ENCODE measurements around the gene CAT.

GRCh38 chr11:34464591-34465051, 25.9 kb downstream of the CAT start:
- TF ChIP-seq MAFG (tag; conservative IDR thresholded peaks at IDR 0.05) (no peak), SRF (CRISPR knock-in tag; IDR thresholded peaks at IDR 0.05) (no peak), BMI1 (IDR thresholded peaks at IDR 0.05; ENCODE audit: low read length) (no peak), ERF (CRISPR knock-in tag; IDR thresholded peaks at IDR 0.05) (no peak), CTCF (IDR thresholded peaks at IDR 0.05 in 2 of 3, conservative IDR thresholded peaks at IDR 0.05 in 1 of 3; ENCODE audit: insufficient read depth in 2 of 3, low read depth in 1 of 3, low read length in 3 of 3) (no peak), MCM7 (IDR thresholded peaks at IDR 0.05) (no peak), JUND (IDR thresholded peaks at IDR 0.05; ENCODE audit: borderline replicate concordance, low read depth, low read length) (no peak), JUND (tag; IDR thresholded peaks at IDR 0.05; ENCODE audit: borderline replicate concordance, low read depth, low read length) (no peak)
- TF ChIP-seq, protein P1, sequence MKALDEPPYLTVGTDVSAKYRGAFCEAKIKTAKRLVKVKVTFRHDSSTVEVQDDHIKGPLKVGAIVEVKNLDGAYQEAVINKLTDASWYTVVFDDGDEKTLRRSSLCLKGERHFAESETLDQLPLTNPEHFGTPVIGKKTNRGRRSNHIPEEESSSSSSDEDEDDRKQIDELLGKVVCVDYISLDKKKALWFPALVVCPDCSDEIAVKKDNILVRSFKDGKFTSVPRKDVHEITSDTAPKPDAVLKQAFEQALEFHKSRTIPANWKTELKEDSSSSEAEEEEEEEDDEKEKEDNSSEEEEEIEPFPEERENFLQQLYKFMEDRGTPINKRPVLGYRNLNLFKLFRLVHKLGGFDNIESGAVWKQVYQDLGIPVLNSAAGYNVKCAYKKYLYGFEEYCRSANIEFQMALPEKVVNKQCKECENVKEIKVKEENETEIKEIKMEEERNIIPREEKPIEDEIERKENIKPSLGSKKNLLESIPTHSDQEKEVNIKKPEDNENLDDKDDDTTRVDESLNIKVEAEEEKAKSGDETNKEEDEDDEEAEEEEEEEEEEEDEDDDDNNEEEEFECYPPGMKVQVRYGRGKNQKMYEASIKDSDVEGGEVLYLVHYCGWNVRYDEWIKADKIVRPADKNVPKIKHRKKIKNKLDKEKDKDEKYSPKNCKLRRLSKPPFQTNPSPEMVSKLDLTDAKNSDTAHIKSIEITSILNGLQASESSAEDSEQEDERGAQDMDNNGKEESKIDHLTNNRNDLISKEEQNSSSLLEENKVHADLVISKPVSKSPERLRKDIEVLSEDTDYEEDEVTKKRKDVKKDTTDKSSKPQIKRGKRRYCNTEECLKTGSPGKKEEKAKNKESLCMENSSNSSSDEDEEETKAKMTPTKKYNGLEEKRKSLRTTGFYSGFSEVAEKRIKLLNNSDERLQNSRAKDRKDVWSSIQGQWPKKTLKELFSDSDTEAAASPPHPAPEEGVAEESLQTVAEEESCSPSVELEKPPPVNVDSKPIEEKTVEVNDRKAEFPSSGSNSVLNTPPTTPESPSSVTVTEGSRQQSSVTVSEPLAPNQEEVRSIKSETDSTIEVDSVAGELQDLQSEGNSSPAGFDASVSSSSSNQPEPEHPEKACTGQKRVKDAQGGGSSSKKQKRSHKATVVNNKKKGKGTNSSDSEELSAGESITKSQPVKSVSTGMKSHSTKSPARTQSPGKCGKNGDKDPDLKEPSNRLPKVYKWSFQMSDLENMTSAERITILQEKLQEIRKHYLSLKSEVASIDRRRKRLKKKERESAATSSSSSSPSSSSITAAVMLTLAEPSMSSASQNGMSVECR (CRISPR knock-in tag; IDR thresholded peaks at IDR 0.05) = no peak
- TF ChIP-seq, protein P2, sequence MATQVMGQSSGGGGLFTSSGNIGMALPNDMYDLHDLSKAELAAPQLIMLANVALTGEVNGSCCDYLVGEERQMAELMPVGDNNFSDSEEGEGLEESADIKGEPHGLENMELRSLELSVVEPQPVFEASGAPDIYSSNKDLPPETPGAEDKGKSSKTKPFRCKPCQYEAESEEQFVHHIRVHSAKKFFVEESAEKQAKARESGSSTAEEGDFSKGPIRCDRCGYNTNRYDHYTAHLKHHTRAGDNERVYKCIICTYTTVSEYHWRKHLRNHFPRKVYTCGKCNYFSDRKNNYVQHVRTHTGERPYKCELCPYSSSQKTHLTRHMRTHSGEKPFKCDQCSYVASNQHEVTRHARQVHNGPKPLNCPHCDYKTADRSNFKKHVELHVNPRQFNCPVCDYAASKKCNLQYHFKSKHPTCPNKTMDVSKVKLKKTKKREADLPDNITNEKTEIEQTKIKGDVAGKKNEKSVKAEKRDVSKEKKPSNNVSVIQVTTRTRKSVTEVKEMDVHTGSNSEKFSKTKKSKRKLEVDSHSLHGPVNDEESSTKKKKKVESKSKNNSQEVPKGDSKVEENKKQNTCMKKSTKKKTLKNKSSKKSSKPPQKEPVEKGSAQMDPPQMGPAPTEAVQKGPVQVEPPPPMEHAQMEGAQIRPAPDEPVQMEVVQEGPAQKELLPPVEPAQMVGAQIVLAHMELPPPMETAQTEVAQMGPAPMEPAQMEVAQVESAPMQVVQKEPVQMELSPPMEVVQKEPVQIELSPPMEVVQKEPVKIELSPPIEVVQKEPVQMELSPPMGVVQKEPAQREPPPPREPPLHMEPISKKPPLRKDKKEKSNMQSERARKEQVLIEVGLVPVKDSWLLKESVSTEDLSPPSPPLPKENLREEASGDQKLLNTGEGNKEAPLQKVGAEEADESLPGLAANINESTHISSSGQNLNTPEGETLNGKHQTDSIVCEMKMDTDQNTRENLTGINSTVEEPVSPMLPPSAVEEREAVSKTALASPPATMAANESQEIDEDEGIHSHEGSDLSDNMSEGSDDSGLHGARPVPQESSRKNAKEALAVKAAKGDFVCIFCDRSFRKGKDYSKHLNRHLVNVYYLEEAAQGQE (IDR thresholded peaks at IDR 0.05; ENCODE audit: borderline replicate concordance) = no peak
- TF ChIP-seq, protein P2 (CRISPR knock-in tag; IDR thresholded peaks at IDR 0.05; ENCODE audit: low read depth) = no peak
